GM21619 (cell line): ENCODE results near the gene TFAP2D.

Source experiments
- ATAC-seq: cut with Tn5 transposase; IDR thresholded peaks from one replicate; pipeline ENCODE4 v1.9.1; 2021; ENCODE audit not compliant: unreplicated experiment

The TFAP2D gene

GRCh38 chr6:50713226-50713625 is at the start of gene TFAP2D:
Gene TFAP2D (plus strand): TSS chr6:50713526. CDS start chr6:50714056, 530 bp downstream.
- ATAC-seq: no peak

GRCh38 chr6:50663806-50664205 is 49.5 kb upstream of the TFAP2D start:
- no peak for ATAC-seq

- no peak for ATAC-seq
Measured at GRCh38 chr6:50666089-50666488, 47.2 kb upstream of the TFAP2D start.

- ATAC-seq: peak; percentile 97
Measured at GRCh38 chr6:50681213-50681824, 32.0 kb upstream of the TFAP2D start.

GRCh38 chr6:50689210-50689609 is 24.1 kb upstream of the TFAP2D start:
- ATAC-seq: no peak

- no peak for ATAC-seq
Measured at GRCh38 chr6:50691814-50692495, 21.4 kb upstream of the TFAP2D start.

GRCh38 chr6:50698546-50698945 is 14.8 kb upstream of the TFAP2D start:
- ATAC-seq: no peak

GRCh38 chr6:50699051-50699775 is 14.1 kb upstream of the TFAP2D start:
- ATAC-seq: peak; percentile 53

- ATAC-seq: no peak
Measured at GRCh38 chr6:50706575-50706974, 6.8 kb upstream of the TFAP2D start.

GRCh38 chr6:50707191-50707590 is 6.1 kb upstream of the TFAP2D start:
- ATAC-seq: no peak

GRCh38 chr6:50707652-50708300 is 5.5 kb upstream of the TFAP2D start:
- ATAC-seq: no peak

GRCh38 chr6:50708664-50709365 is 4.5 kb upstream of the TFAP2D start:
- no peak for ATAC-seq

- no peak for ATAC-seq
Measured at GRCh38 chr6:50709366-50709734, 4.0 kb upstream of the TFAP2D start.

GRCh38 chr6:50711686-50712085 is 1.6 kb upstream of the TFAP2D start:
- ATAC-seq: no peak

GRCh38 chr6:50712291-50712690 is 1.0 kb upstream of the TFAP2D start:
- no peak for ATAC-seq

GRCh38 chr6:50713977-50714486 is 706 bp downstream of the TFAP2D start:
- no peak for ATAC-seq

- no peak for ATAC-seq
Measured at GRCh38 chr6:50714487-50715379, 1.4 kb downstream of the TFAP2D start.

GRCh38 chr6:50716899-50717509 is 3.7 kb downstream of the TFAP2D start:
- ATAC-seq: no peak

- no peak for ATAC-seq
Measured at GRCh38 chr6:50717734-50718457, 4.6 kb downstream of the TFAP2D start.
